HepG2 (cell line): ENCODE measurements around the gene DGCR8.

Experiments
- KMT2B ChIP-seq: IDR thresholded peaks from 2 replicates; pipeline ENCODE4 v1.6.1; 2016; ENCODE audit warnings: missing genetic modification reagents, missing compliant biosample characterization
- SMC3 ChIP-seq: IDR thresholded peaks from 2 replicates; pipeline ENCODE4 v1.6.1; 2011; ENCODE audit warnings: low read length, improper control_type of control experiment
- TAF15 ChIP-seq: fragments of 200-400 bp; formaldehyde crosslinking; IDR thresholded peaks from one replicate; pipeline ENCODE4 v1.6.1; 2018; ENCODE audit warnings: mild to moderate bottlenecking, low read depth, low read length; ENCODE audit not compliant: poor library complexity, severe bottlenecking
- ZBTB8A ChIP-seq: sonication (generic); formaldehyde crosslinking; IDR thresholded peaks from 2 replicates; pipeline ENCODE4 v1.4.0; 2020; ENCODE audit warnings: mild to moderate bottlenecking, low read depth, missing genetic modification reagents, borderline replicate concordance
- TF ChIP-seq, protein P1 (sequence below): sonication (generic); formaldehyde crosslinking; IDR thresholded peaks from 2 replicates; pipeline ENCODE4 v1.4.0; 2020; ENCODE audit warnings: mild to moderate bottlenecking, missing genetic modification reagents
- TF ChIP-seq, protein P2 (sequence below): sonication (generic); formaldehyde crosslinking; IDR thresholded peaks from 2 replicates; pipeline ENCODE4 v1.4.0; 2020; ENCODE audit warnings: missing genetic modification reagents, borderline replicate concordance

DNA sequence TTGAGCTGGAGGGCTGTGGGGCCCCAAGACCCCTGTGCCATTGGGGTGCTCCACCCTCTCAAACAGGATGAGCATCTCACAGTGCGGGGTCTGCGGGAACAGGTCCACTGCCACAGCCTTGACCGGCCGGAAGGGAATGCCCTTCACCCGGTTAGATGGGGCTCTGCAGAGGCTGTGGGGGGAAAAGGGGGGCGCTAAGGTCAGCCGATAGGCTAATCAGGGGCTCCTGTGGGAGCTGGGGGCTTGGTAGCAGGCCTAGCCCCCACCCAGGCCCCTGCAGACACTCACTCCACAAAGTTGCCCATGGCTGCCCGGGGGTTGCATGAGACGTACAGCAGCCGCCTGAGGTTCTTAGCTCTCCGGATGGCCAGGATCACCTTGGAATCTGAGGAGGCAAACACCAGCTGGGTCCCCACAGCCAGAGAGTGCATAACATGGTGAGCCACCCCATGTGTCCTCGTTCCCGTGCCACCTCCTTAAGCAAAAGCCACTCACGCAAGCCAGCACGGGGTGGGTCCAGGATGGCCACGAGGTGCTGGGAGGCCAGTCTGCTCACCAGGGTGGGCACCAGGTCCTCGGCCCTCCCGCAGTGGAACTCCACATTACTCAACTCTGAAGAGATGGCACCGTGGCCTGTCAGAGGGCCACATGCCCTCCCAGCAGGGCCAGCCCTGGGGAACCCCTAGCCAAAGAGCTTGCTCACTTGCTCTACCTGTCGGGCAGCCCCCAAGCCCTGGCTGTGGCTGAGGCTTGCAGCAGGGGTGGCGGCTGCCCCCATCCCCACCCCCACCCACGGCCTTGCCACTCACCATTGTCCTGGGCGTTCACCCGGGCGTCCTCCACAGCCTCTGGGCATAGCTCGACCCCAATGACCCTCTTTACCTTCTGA, 32.8 kb downstream of the DGCR8 start:
- no peak for TF ChIP-seq ZBTB8A (CRISPR knock-in tag)
- TF ChIP-seq TAF15, result no peak
- TF ChIP-seq, protein P1, sequence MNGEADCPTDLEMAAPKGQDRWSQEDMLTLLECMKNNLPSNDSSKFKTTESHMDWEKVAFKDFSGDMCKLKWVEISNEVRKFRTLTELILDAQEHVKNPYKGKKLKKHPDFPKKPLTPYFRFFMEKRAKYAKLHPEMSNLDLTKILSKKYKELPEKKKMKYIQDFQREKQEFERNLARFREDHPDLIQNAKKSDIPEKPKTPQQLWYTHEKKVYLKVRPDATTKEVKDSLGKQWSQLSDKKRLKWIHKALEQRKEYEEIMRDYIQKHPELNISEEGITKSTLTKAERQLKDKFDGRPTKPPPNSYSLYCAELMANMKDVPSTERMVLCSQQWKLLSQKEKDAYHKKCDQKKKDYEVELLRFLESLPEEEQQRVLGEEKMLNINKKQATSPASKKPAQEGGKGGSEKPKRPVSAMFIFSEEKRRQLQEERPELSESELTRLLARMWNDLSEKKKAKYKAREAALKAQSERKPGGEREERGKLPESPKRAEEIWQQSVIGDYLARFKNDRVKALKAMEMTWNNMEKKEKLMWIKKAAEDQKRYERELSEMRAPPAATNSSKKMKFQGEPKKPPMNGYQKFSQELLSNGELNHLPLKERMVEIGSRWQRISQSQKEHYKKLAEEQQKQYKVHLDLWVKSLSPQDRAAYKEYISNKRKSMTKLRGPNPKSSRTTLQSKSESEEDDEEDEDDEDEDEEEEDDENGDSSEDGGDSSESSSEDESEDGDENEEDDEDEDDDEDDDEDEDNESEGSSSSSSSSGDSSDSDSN (CRISPR knock-in tag), result no peak
- no peak for TF ChIP-seq SMC3
- TF ChIP-seq KMT2B (CRISPR knock-in tag), result no peak
- TF ChIP-seq, protein P2, sequence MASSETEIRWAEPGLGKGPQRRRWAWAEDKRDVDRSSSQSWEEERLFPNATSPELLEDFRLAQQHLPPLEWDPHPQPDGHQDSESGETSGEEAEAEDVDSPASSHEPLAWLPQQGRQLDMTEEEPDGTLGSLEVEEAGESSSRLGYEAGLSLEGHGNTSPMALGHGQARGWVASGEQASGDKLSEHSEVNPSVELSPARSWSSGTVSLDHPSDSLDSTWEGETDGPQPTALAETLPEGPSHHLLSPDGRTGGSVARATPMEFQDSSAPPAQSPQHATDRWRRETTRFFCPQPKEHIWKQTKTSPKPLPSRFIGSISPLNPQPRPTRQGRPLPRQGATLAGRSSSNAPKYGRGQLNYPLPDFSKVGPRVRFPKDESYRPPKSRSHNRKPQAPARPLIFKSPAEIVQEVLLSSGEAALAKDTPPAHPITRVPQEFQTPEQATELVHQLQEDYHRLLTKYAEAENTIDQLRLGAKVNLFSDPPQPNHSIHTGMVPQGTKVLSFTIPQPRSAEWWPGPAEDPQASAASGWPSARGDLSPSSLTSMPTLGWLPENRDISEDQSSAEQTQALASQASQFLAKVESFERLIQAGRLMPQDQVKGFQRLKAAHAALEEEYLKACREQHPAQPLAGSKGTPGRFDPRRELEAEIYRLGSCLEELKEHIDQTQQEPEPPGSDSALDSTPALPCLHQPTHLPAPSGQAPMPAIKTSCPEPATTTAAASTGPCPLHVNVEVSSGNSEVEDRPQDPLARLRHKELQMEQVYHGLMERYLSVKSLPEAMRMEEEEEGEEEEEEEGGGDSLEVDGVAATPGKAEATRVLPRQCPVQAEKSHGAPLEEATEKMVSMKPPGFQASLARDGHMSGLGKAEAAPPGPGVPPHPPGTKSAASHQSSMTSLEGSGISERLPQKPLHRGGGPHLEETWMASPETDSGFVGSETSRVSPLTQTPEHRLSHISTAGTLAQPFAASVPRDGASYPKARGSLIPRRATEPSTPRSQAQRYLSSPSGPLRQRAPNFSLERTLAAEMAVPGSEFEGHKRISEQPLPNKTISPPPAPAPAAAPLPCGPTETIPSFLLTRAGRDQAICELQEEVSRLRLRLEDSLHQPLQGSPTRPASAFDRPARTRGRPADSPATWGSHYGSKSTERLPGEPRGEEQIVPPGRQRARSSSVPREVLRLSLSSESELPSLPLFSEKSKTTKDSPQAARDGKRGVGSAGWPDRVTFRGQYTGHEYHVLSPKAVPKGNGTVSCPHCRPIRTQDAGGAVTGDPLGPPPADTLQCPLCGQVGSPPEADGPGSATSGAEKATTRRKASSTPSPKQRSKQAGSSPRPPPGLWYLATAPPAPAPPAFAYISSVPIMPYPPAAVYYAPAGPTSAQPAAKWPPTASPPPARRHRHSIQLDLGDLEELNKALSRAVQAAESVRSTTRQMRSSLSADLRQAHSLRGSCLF (CRISPR knock-in tag), result no peak
